ENCODE results near the gene COG4. TPM values are rescaled to one million over a fixed set of nuclear protein-coding genes. Genes with fewer than 3 reads are reported as not detected.

COG4 gene
- total RNA-seq, 1 donor from 2014 or later, result 96.8 TPM

DNA sequence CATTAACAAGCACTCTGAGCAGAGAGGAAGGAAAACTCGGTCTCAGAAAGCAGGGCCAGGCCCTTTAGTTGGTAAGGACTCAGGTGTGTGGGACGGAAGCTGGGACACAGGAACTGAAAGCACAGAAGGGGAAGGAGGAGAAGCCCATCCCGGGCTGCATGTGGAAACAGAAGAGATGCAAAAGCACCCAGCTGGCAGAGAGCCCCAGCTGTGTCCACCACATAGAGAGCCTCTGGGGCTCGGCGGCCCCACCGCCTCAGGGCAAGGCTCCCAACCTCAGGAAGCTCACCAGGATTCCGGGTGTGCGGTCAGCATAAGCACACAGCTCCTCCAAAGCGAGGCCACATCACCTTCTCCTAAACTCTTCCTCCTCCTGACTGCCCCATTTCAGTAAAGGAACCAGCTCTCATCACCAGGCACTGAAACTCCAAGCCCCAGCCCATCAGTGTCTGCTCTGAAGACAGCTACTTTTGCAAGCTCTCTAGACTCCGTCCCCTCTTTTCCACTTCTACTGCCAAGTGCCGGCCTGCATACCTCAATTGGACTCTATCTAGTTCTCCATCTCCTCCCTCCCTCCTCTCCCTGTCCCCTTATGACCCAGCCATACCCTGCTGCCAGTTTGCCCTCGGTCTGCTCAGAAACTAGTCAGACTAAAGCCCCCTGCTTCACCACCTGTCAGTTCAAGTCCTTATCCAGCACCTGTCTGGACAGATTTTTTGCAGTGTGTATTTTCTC, 90.5 kb downstream of the COG4 start:
- peak overlapping the region; percentile 49 for H3K4me3 Mint-ChIP-seq
- H3K27ac Mint-ChIP-seq, result peak overlapping the region; percentile 77
- peaks cover 58% of the 10 kb centered on the region for H3K4me1 Mint-ChIP-seq (ENCODE audit: unreplicated experiment)
- DNase-seq (ENCODE audit: extremely low spot score, unreplicated experiment), result no peak
- H3K27me3 Mint-ChIP-seq, result peaks cover under 1% of the 10 kb centered on the region
- H3K36me3 Mint-ChIP-seq, result no peaks in the 10 kb centered on the region
- H3K9me3 Mint-ChIP-seq, result no peaks in the 10 kb centered on the region
- no peak for TF ChIP-seq CTCF (conservative IDR thresholded peaks at IDR 0.05)

GRCh38 chr16:70432356-70432722, 91.0 kb downstream of the COG4 start:
- no peak for DNase-seq (ENCODE audit: extremely low spot score, unreplicated experiment)
- Mint-ChIP-seq H3K36me3 (no peaks in the 10 kb centered on the region), H3K4me1 (ENCODE audit: unreplicated experiment) (peaks cover 58% of the 10 kb centered on the region), H3K4me3 (peak overlapping the region; percentile 49), H3K27ac (no peak overlapping the region), H3K9me3 (no peaks in the 10 kb centered on the region), H3K27me3 (no peaks in the 10 kb centered on the region)
- no peak for TF ChIP-seq CTCF (conservative IDR thresholded peaks at IDR 0.05)

GRCh38 chr16:70430667-70431536, 92.5 kb downstream of the COG4 start:
- no peaks in the 10 kb centered on the region for H3K9me3 Mint-ChIP-seq
- peaks cover 49% of the 10 kb centered on the region for H3K4me1 Mint-ChIP-seq (ENCODE audit: unreplicated experiment)
- no peak for DNase-seq (ENCODE audit: extremely low spot score, unreplicated experiment)
- no peak for TF ChIP-seq CTCF (conservative IDR thresholded peaks at IDR 0.05)
- no peaks in the 10 kb centered on the region for H3K36me3 Mint-ChIP-seq
- no peaks in the 10 kb centered on the region for H3K27me3 Mint-ChIP-seq
- H3K27ac Mint-ChIP-seq, result peak overlapping the region; percentile 95
- H3K4me3 Mint-ChIP-seq, result peak overlapping the region; percentile 59

Other genes with a start within 250 kb of the COG4 start
- gene AARS1, start 234.0 kb downstream of the COG4 start, total RNA-seq (ENCODE audit: low replicate concordance), result 112 and 123 TPM in 2 replicates
- 27.4 and 32.2 TPM in 2 replicates for gene DDX19B, start 224.4 kb downstream of the COG4 start, total RNA-seq (ENCODE audit: low replicate concordance)
- gene DDX19A, start 176.7 kb downstream of the COG4 start, total RNA-seq (ENCODE audit: low replicate concordance), result 41.4 and 52.7 TPM in 2 replicates
- 8.5 and 37.2 TPM in 2 replicates for gene ST3GAL2, start 84.5 kb downstream of the COG4 start, total RNA-seq (ENCODE audit: low replicate concordance)
- 19.5 and 23.9 TPM in 2 replicates for gene FCSK, start 69.0 kb downstream of the COG4 start, total RNA-seq (ENCODE audit: low replicate concordance)
- 283 and 429 TPM in 2 replicates for gene SF3B3, start 262 bp upstream of the COG4 start, total RNA-seq (ENCODE audit: low replicate concordance)
- 0.40 TPM in 1 of 2 replicates, not detected in the other for gene IL34, start 123.0 kb upstream of the COG4 start, total RNA-seq (ENCODE audit: low replicate concordance)
- 92.2 and 118 TPM in 2 replicates for gene MTSS2, start 162.5 kb upstream of the COG4 start, total RNA-seq (ENCODE audit: low replicate concordance)